ENCODE results near the gene THBD. TPM values are rescaled to one million over a fixed set of nuclear protein-coding genes. Genes with fewer than 3 reads are reported as not detected.

The THBD gene
- total and polyA plus RNA-seq, 2 of the 4 experiments (the other 2 are of a cell fraction): 0.07 TPM; not detected in 1

- intact Hi-C loops (cut with micrococcal nuclease): no loop called here
- POLR2A ChIA-PET (ENCODE audit: unreplicated experiment): no interaction called here
Observed at GRCh38 chr20:23071398-23071797, 21.9 kb upstream of the THBD start.

More at GRCh38 chr20:23071398-23071797, 21.9 kb upstream of the THBD start:
- Histone ChIP-seq H3K18ac (ENCODE audit: low read depth, low read length) (no peak overlapping the region), H3K36me3 (ENCODE audit: control insufficient read depth, insufficient read depth, low read length) (no peaks in the 10 kb centered on the region), H4K5ac (ENCODE audit: low read depth, low read length) (no peak overlapping the region), H4K8ac (ENCODE audit: low read depth in 2 of 2, low read length in 2 of 2) (no peak overlapping the region), H2AK9ac (replicated peaks; ENCODE audit: low read depth, low read length, poor library complexity) (no peak overlapping the region), H3K4ac (ENCODE audit: low read depth, low read length) (no peak overlapping the region), H3K79me1 (ENCODE audit: low read depth in 1 of 2, low read length in 2 of 2) (no peaks in the 10 kb centered on the region), H3K4me2 (ENCODE audit: low read depth, low read length) (no peak overlapping the region), H4K20me1 (ENCODE audit: insufficient read depth, low read length) (no peaks in the 10 kb centered on the region), H3K9ac (ENCODE audit: low read depth, low read length) (no peak overlapping the region), H3K23ac (ENCODE audit: low read depth, low read length) (no peak overlapping the region), H3K27ac (ENCODE audit: insufficient read depth, low read length) (no peak overlapping the region), H3K9me1 (ENCODE audit: insufficient read depth, low read length) (no peaks in the 10 kb centered on the region), H2BK120ac (ENCODE audit: low read depth, low read length) (no peak overlapping the region), H4K91ac (ENCODE audit: insufficient read depth, low read depth, low read length) (no peak overlapping the region), H3K4me1 (ENCODE audit: control insufficient read depth, insufficient read depth, low read length) (no peaks in the 10 kb centered on the region), H3K14ac (replicated peaks; ENCODE audit: low read depth, low read length) (no peak overlapping the region), H2BK20ac (ENCODE audit: low read depth, low read length) (no peak overlapping the region), H3K9me3 (ENCODE audit: control insufficient read depth, insufficient read depth, low read length) (no peaks in the 10 kb centered on the region), H2BK15ac (ENCODE audit: low read depth, low read length) (no peak overlapping the region), H3K56ac (ENCODE audit: extremely low read depth, insufficient read depth, low read length) (no peak overlapping the region), H3K27me3 (ENCODE audit: control insufficient read depth, insufficient read depth, low read length) (peaks cover 13% of the 10 kb centered on the region), H3K4me3 (ENCODE audit: insufficient read depth, low read depth, low read length) (no peak overlapping the region), H2AK5ac (ENCODE audit: low read depth, low read length) (no peak overlapping the region), H2AFZ (replicated peaks; ENCODE audit: low read length, poor library complexity) (no peak overlapping the region), H2BK5ac (ENCODE audit: low read depth, low read length, poor library complexity, severe bottlenecking) (no peak overlapping the region)
- BruUV-seq (replicated peaks): no TSS peak
- dilution Hi-C loops (cut with HindIII; ENCODE audit: low sequenced_read_pairs, unreplicated experiment): no loop called here
- no CpG with 5 or more reads among the region's 3 CpGs for WGBS, 2 experiments (ENCODE audit: extremely low coverage in 2 of 2, insufficient read length in 1 of 2)
- ATAC-seq (ENCODE audit: low read depth) (no peak), DNase-seq (no peak)
- CTCF ChIA-PET: no interaction called here
- in situ Hi-C loops (cut with MboI; ENCODE audit: low sequenced_read_pairs): no loop called here
- TF ChIP-seq ELK1 (IDR thresholded peaks at IDR 0.05; ENCODE audit: borderline replicate concordance, low read depth, low read length): no peak
- TF ChIP-seq RFX5 (IDR thresholded peaks at IDR 0.05; ENCODE audit: low read depth, low read length): no peak
- no peak for TF ChIP-seq POLR2A (IDR thresholded peaks at IDR 0.05; ENCODE audit: low read depth, low read length)
- no peak for TF ChIP-seq MAZ (IDR thresholded peaks at IDR 0.05; ENCODE audit: borderline replicate concordance, low read depth, low read length)
- no peak for TF ChIP-seq CEBPB (IDR thresholded peaks at IDR 0.05; ENCODE audit: low read depth, low read length)
- TF ChIP-seq RCOR1 (IDR thresholded peaks at IDR 0.05; ENCODE audit: insufficient replicate concordance, low read length): no peak
- no peak for TF ChIP-seq RAD21 (IDR thresholded peaks at IDR 0.05; ENCODE audit: low read length)
- TF ChIP-seq USF2 (IDR thresholded peaks at IDR 0.05; ENCODE audit: low read depth, low read length): no peak
- TF ChIP-seq, protein P1, sequence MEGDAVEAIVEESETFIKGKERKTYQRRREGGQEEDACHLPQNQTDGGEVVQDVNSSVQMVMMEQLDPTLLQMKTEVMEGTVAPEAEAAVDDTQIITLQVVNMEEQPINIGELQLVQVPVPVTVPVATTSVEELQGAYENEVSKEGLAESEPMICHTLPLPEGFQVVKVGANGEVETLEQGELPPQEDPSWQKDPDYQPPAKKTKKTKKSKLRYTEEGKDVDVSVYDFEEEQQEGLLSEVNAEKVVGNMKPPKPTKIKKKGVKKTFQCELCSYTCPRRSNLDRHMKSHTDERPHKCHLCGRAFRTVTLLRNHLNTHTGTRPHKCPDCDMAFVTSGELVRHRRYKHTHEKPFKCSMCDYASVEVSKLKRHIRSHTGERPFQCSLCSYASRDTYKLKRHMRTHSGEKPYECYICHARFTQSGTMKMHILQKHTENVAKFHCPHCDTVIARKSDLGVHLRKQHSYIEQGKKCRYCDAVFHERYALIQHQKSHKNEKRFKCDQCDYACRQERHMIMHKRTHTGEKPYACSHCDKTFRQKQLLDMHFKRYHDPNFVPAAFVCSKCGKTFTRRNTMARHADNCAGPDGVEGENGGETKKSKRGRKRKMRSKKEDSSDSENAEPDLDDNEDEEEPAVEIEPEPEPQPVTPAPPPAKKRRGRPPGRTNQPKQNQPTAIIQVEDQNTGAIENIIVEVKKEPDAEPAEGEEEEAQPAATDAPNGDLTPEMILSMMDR (conservative IDR thresholded peaks at IDR 0.05; ENCODE audit: low read depth, low read length): no peak
- no peak for TF ChIP-seq FOS (IDR thresholded peaks at IDR 0.05; ENCODE audit: low read depth, low read length)
- TF ChIP-seq CHD1 (IDR thresholded peaks at IDR 0.05; ENCODE audit: low read depth, low read length): no peak
- TF ChIP-seq MXI1 (IDR thresholded peaks at IDR 0.05; ENCODE audit: borderline replicate concordance, low read depth, low read length): no peak
- no peak for TF ChIP-seq MAFK (IDR thresholded peaks at IDR 0.05; ENCODE audit: low read depth, low read length)
- no peak for TF ChIP-seq NFE2L2 (IDR thresholded peaks at IDR 0.05; ENCODE audit: low read depth, low read length)
- no peak for TF ChIP-seq SMC3 (IDR thresholded peaks at IDR 0.05; ENCODE audit: low read depth, low read length)
- TF ChIP-seq BHLHE40 (IDR thresholded peaks at IDR 0.05; ENCODE audit: low read depth, low read length): no peak
